HAP-1 (cell line): ENCODE measurements around the gene BTBD10.
A peak's percentile ranks its signal among the peaks of the same experiment; 100 is the strongest.

Source experiments
- DNase-seq, 2 experiments: peaks; one replicate each; pipeline ENCODE4 v3.0.0-alpha.2; 2016 to 2020; ENCODE audit warnings: low spot score in 2 of 2
- H3K27me3 ChIP-seq: fragments of 250-450 bp; sonication (Bioruptor Pico); 2 replicates; pipeline ENCODE4 v1.5.1; 2020; ENCODE audit warnings: low read depth, mild to moderate bottlenecking, moderate library complexity
- H3K36me3 ChIP-seq: fragments of 250-450 bp; sonication (Bioruptor Pico); replicated peaks from 2 replicates; pipeline ENCODE4 v1.5.1; 2020; ENCODE audit warnings: mild to moderate bottlenecking
- H3K4me1 ChIP-seq: fragments of 250-450 bp; sonication (Bioruptor Pico); 2 replicates; pipeline ENCODE4 v1.5.1; 2020; ENCODE audit warnings: mild to moderate bottlenecking
- H3K4me3 ChIP-seq: fragments of 250-450 bp; sonication (Bioruptor Pico); 2 replicates; pipeline ENCODE4 v1.5.1; 2020; ENCODE audit warnings: mild to moderate bottlenecking, moderate library complexity
- H3K9me3 ChIP-seq: fragments of 250-450 bp; sonication (Bioruptor Pico); 2 replicates; pipeline ENCODE4 v1.5.1; 2020; ENCODE audit warnings: mild to moderate bottlenecking, moderate library complexity
- in situ Hi-C: fragments of 300-500 bp; cut with MboI; formaldehyde crosslinking; loops from 3 replicates; pipeline ENCODE4 v1.14.3; 2020; ENCODE audit warnings: low sequenced_read_pairs, inconsistent platforms, mixed read lengths

Gene BTBD10

GRCh38 chr11:13462901-13463778 lies at the start of gene BTBD10:
Gene BTBD10 (minus strand): TSS chr11:13463222. CDS start chr11:13445124, 18,098 bp downstream.
- H3K9me3 ChIP-seq = no peaks in the 10 kb centered on the region
- no peaks in the 10 kb centered on the region for H3K36me3 ChIP-seq
- peak; percentile 88 to 92 for DNase-seq
- in situ Hi-C loops = no loop called here
- no peaks in the 10 kb centered on the region for H3K27me3 ChIP-seq
- peak within 1 kb of the TSS; percentile 85 for H3K4me3 ChIP-seq
- H3K4me1 ChIP-seq = peaks cover 9% of the 10 kb centered on the region

- Histone ChIP-seq H3K27me3 (no peaks in the 10 kb centered on the region; the same call in 1 of the 2 replicates), H3K4me1 (no peaks in the 10 kb centered on the region), H3K4me3 (no peak overlapping the region), H3K9me3 (no peaks in the 10 kb centered on the region), H3K36me3 (no peaks in the 10 kb centered on the region)
- in situ Hi-C loops = no loop called here
- no peak for DNase-seq
Observed at GRCh38 chr11:13503393-13503792, 40.4 kb upstream of the BTBD10 start.

DNA sequence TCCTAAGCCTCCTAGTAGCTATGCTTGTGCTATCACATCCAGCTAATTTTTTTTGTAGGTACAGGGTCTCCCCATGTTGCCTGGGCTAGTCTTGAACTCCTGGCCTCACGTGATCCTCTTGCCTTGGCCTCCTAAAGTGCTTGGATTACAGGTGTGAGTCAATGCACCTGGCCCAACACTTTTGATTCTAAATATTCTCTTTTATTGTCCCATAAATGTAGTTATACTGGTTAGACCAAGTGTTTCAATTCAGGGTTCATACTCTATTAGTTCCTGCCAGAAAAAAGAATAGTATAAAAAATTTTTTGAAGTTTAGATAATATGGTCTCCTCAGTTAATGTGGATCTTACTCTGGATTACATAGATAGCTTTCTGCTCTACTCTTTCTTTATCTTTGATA lies 39.5 kb upstream of the BTBD10 start:
- Histone ChIP-seq H3K9me3 (no peaks in the 10 kb centered on the region), H3K4me3 (no peak overlapping the region), H3K4me1 (no peaks in the 10 kb centered on the region), H3K36me3 (no peaks in the 10 kb centered on the region), H3K27me3 (no peaks in the 10 kb centered on the region; the same call in 1 of the 2 replicates)
- no peak for DNase-seq
- in situ Hi-C loops = no loop called here

DNA sequence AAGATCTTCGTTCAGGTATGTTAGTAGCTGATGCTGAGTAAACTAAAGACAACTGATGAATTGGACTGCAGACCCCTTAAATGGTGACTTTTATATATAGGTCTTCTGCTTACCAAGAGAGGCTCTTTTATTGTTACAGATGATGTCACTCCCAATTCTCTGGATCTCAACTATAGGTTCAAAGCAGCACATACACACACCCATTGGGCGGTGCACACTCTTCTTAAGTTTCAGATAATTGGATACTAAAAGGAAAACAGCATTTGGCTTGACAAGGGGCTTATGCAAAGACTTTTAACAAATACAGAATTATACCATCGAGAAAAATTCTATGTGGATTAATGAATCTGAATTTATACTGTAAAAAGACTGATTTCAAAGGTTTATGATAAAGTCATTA lies 32.9 kb upstream of the BTBD10 start, which contains the start of gene PTH:
Gene PTH (minus strand): TSS at position 69 of the 400 bp plus-strand sequence. CDS start 3,142 bp downstream, outside the sequence.
- DNase-seq = no peak
- H3K4me3 ChIP-seq = no peak within 1 kb of the TSS
- peaks cover 3% of the 10 kb centered on the region; the same call in 1 of the 2 replicates for H3K27me3 ChIP-seq
- no peaks in the 10 kb centered on the region for H3K36me3 ChIP-seq
- no peaks in the 10 kb centered on the region for H3K4me1 ChIP-seq
- no peaks in the 10 kb centered on the region for H3K9me3 ChIP-seq
- in situ Hi-C loops = no loop called here

DNA sequence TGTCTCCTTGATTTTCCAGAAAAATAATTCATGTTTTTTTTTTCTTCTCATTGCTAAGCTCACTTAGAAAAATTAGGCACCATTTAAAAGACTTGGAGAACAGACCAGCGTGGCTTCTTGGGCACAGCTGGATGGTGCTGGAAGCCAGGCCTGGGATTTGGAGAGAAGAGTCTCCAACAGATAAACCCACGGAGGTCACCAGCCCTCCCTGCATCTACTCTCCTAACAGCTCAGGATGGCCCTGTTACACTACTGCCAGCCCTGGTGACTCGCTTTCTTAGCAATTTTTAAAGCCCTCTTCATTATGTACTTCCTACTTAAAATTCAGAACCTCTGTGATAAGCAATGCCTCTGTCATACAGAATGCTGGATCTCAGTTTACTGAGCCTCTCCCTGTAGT lies 31.0 kb upstream of the BTBD10 start:
- Histone ChIP-seq H3K4me3 (no peak overlapping the region), H3K27me3 (peaks cover 6% of the 10 kb centered on the region), H3K9me3 (no peaks in the 10 kb centered on the region), H3K4me1 (no peaks in the 10 kb centered on the region), H3K36me3 (no peaks in the 10 kb centered on the region)
- in situ Hi-C loops = no loop called here
- no peak for DNase-seq

- in situ Hi-C loops = no loop called here
- Histone ChIP-seq H3K36me3 (no peaks in the 10 kb centered on the region), H3K27me3 (peaks cover 2% of the 10 kb centered on the region; the same call in 1 of the 2 replicates), H3K4me3 (no peak overlapping the region), H3K4me1 (no peaks in the 10 kb centered on the region), H3K9me3 (0 out of 2 replicates have a peak, but pooled peaks cover 2% of the 10 kb centered on the region)
- no peak for DNase-seq
Observed at GRCh38 chr11:13487661-13488030, 24.6 kb upstream of the BTBD10 start.

GRCh38 chr11:13486926-13487660 lies 24.1 kb upstream of the BTBD10 start:
- H3K4me1 ChIP-seq = no peaks in the 10 kb centered on the region
- DNase-seq = peak in 1 of 2 experiments; percentile 44
- in situ Hi-C loops = no loop called here
- 0 out of 2 replicates have a peak, but pooled peaks cover 2% of the 10 kb centered on the region for H3K9me3 ChIP-seq
- peaks cover 2% of the 10 kb centered on the region; the same call in 1 of the 2 replicates for H3K27me3 ChIP-seq
- no peak overlapping the region for H3K4me3 ChIP-seq
- no peaks in the 10 kb centered on the region for H3K36me3 ChIP-seq

GRCh38 chr11:13480198-13480597 lies 17.2 kb upstream of the BTBD10 start:
- DNase-seq = peak in 1 of 2 experiments; percentile 35
- Histone ChIP-seq H3K9me3 (no peaks in the 10 kb centered on the region), H3K4me1 (no peaks in the 10 kb centered on the region), H3K27me3 (no peaks in the 10 kb centered on the region; the same call in 1 of the 2 replicates), H3K4me3 (no peak overlapping the region), H3K36me3 (no peaks in the 10 kb centered on the region)
- in situ Hi-C loops = no loop called here

GRCh38 chr11:13479688-13480087 lies 16.7 kb upstream of the BTBD10 start:
- no peak for DNase-seq
- H3K4me3 ChIP-seq = no peak overlapping the region
- H3K9me3 ChIP-seq = no peaks in the 10 kb centered on the region
- no peaks in the 10 kb centered on the region for H3K36me3 ChIP-seq
- H3K27me3 ChIP-seq = no peaks in the 10 kb centered on the region; the same call in 1 of the 2 replicates
- H3K4me1 ChIP-seq = no peaks in the 10 kb centered on the region
- in situ Hi-C loops = no loop called here

DNA sequence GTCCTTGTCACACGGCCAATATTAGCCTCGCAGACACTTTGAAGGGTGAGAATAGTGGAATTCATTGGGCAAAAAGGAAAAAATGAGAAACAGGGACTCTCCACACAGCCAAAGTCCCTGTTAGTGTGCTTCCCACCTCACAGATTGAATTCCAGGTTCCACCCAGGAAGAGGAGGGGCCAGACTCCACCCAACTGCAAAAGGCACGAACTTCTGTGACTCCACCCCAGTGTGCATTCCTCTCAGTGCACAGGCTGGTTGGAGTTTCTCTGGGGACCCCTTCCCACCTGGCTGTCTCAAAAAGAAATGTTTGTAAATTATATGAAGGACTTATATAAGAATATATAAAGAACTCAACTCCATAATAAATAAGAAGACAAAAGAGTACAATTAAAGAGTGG lies 12.1 kb upstream of the BTBD10 start:
- H3K4me3 ChIP-seq = no peak overlapping the region
- 0 out of 2 replicates have a peak, but pooled peaks cover 2% of the 10 kb centered on the region for H3K9me3 ChIP-seq
- peaks cover 10% of the 10 kb centered on the region for H3K4me1 ChIP-seq
- H3K27me3 ChIP-seq = no peaks in the 10 kb centered on the region; the same call in 1 of the 2 replicates
- in situ Hi-C loops = no loop called here
- no peak for DNase-seq
- H3K36me3 ChIP-seq = no peaks in the 10 kb centered on the region

- Histone ChIP-seq H3K36me3 (no peaks in the 10 kb centered on the region), H3K9me3 (0 out of 2 replicates have a peak, but pooled peaks cover 2% of the 10 kb centered on the region), H3K4me1 (peaks cover 10% of the 10 kb centered on the region), H3K27me3 (no peaks in the 10 kb centered on the region), H3K4me3 (no peak overlapping the region)
- DNase-seq = no peak
- in situ Hi-C loops = no loop called here
Observed at GRCh38 chr11:13473013-13473722, 10.1 kb upstream of the BTBD10 start.

- H3K9me3 ChIP-seq = 0 out of 2 replicates have a peak, but pooled peaks cover 2% of the 10 kb centered on the region
- no peaks in the 10 kb centered on the region for H3K27me3 ChIP-seq
- H3K4me1 ChIP-seq = peaks cover 14% of the 10 kb centered on the region
- DNase-seq = no peak
- H3K4me3 ChIP-seq = no peak overlapping the region
- in situ Hi-C loops = no loop called here
- H3K36me3 ChIP-seq = no peaks in the 10 kb centered on the region
Observed at GRCh38 chr11:13468750-13469149, 5.7 kb upstream of the BTBD10 start.

- Histone ChIP-seq H3K4me3 (no peak overlapping the region), H3K27me3 (no peaks in the 10 kb centered on the region), H3K4me1 (peaks cover 9% of the 10 kb centered on the region), H3K36me3 (no peaks in the 10 kb centered on the region), H3K9me3 (0 out of 2 replicates have a peak, but pooled peaks cover 2% of the 10 kb centered on the region)
- peak; percentile 34 to 62 for DNase-seq
- in situ Hi-C loops = no loop called here
Observed at GRCh38 chr11:13465909-13466371, 2.9 kb upstream of the BTBD10 start.
